GM12801 (cell line): ENCODE results near the gene LGALS3BP.

Experiments
- TF ChIP-seq, protein P1 (sequence below): IDR thresholded peaks from one replicate; pipeline ENCODE4 v1.5.1; 2011; ENCODE audit warnings: control low read depth; ENCODE audit not compliant: insufficient read length; ENCODE audit errors: extremely low read depth

The LGALS3BP gene

DNA sequence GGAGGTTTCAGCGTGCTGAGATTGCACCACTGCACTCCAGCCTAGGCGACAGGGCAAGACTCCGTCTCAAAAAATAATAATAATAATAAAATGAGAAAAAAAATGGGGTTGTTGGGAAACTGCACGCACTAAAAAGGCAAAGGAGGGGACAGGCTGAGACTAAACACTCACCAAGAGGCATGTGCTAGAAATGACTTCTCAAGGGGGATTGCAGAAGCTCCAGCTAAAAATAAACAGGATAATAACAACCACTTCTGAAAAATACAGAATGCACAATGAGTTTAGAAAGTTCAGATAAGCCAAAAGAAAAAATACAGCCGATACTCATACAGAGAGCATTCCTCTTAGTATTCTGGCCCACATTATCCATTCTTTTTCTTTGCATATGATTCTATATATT lies 39.5 kb downstream of the LGALS3BP start:
- TF ChIP-seq, protein P1, sequence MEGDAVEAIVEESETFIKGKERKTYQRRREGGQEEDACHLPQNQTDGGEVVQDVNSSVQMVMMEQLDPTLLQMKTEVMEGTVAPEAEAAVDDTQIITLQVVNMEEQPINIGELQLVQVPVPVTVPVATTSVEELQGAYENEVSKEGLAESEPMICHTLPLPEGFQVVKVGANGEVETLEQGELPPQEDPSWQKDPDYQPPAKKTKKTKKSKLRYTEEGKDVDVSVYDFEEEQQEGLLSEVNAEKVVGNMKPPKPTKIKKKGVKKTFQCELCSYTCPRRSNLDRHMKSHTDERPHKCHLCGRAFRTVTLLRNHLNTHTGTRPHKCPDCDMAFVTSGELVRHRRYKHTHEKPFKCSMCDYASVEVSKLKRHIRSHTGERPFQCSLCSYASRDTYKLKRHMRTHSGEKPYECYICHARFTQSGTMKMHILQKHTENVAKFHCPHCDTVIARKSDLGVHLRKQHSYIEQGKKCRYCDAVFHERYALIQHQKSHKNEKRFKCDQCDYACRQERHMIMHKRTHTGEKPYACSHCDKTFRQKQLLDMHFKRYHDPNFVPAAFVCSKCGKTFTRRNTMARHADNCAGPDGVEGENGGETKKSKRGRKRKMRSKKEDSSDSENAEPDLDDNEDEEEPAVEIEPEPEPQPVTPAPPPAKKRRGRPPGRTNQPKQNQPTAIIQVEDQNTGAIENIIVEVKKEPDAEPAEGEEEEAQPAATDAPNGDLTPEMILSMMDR: no peak

DNA sequence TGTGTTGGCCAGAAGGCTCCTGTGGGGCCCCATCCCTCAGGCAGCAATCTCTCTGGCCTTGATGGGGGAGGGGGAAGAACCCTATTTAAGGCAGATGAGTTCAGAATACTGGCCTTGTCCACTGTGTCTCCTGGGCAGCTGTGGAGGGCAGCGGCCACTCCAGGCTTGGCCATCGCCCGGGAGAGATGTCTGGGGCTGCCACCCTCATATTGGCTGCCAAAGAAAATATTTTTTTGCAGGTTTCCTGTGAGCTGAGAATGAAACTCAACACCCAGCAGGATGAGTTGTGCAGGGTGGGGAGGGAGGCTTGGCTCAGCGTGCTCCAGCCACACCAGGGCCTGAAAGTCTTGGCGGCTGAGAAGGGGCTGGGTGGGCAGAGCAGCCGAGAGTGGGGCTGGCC lies 40.1 kb downstream of the LGALS3BP start:
- TF ChIP-seq, protein P1: no peak

DNA sequence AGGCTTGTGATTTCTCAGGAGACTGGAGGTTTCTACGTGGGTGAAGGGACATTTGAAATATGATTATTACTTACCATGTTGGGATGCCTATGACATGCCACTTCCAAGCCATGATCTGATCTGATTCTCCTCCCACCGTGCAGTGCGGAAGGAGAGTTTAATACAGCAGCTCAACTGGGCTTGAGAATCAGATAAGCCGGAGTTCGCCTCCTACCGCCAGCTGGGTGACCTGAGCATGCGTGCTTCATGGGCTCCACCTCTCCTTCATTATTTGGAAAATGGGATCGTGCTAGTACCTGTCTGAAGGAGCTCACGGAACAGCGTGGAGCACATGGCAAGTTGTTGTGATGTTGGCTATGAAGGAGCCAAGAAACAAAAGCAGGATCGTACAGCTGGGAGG lies 42.2 kb downstream of the LGALS3BP start:
- TF ChIP-seq, protein P1: no peak

DNA sequence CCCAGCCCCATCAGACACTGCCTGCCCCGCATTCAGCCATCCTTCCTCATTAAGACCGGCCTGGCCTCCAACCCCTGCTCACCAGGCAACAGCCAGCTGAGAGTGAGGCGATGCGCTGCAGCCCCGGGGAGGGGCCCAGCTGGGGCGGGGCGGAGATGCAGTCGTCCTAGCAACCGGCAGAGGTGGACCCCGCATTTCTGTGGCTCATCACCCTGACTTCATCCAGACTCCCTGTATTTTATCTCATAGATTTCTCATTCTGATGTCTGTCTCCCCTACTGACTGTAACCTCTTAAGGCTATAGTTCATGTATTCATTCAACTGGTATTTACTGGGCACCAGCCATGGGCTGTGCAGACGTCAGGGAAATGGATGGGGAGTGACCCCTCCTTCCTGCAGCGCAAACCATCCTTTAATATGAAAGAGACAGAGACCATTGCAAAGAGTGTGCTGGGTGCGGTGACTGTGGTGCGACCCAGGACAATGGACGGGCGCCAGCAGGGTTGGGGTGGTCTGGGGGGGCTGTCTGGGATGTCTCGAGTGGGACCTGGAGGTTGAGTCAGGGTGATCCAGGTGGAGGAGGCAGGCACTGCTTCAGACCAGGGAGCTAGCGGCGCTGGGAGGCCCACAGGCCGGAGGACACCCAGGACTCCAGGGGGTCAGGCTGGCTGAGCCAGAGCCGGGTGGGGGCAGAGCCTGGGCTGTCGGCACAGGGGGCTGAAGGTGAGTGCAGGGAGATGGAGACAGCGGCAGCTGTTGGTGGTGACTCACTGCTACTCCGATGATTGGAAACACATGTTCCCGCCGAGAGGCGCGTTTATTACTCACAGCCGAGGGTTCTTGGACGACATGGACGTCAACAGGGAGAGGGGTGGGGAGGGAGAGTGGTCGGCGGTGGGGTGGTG lies 44.1 kb downstream of the LGALS3BP start:
- TF ChIP-seq, protein P1: no peak

DNA sequence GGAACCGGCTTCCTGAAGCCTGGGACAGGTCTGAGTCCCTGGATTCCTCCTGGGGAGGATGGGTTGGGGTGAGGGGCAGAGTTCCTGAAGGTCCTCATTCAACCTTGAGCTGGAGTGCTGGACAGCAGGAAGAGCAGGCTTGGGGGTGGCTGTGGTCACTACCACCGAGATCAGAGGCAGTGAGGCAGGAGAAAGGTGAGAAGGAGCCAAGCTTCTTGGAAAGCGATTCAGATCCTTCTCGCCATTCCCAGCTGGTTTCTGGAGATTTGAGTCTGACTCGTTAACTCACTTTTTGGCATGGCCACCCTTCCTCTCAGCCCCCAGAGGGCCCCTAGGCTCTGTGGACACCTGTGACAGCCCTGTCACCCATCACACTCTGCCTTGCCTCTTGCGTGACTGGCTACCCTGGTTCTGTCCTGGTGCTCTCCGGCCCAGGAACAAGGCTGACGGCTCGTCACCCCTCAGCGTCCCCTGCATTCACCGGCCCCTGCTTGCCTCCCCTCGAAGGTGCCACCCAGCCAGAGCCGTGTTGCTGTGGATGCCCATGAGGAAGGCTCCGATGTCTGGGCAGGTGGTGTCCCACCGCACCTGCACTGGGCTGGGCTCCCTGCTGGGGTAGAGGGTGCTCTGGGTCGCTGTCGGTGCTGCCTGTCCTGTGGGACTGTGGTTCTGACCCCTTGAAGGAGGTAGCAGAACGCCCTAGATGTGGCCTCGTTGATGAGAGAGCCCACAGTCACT lies 44.9 kb downstream of the LGALS3BP start:
- TF ChIP-seq, protein P1: no peak

DNA sequence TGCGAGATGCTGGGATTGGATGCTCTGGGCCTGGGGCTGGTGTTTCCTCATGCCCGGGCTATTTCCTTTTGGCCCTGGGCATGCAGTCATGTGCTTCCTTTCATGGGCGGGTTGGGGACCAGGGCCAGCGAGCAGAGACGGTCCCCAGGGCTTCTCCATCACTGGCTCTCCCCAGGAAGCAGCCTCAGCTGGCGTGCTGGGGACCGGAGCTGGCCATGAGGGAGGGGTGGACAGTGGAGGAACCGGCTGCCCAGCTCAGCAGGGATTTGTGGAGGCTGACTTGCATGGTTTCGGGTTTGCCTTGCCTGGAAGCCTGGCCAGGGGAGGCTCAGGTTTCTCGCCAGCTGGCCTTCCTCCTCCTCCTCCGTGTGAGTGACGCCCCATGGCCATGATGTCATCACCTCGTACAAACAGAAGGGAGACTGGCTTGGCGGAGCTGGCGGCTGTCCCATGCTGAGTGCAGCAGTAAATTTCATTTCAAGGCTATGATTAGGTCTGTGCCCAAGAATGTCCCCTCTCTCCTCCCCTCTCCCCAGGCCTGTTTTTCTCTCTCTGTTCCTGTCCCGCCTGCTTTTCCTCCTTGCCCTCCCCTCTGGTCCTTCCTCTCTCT lies 45.7 kb downstream of the LGALS3BP start:
- TF ChIP-seq, protein P1: no peak
